T-cell (primary cell): Measurements from ENCODE around the gene RABGAP1L. TPM values are rescaled to one million over a fixed set of nuclear protein-coding genes. Genes with fewer than 3 reads are reported as not detected.

Source experiments
- ATAC-seq, 4 experiments: fragments of 200-7000 bp in 3 of 4; fragments of 150-1000 bp in 1 of 4; cut with Tn5 transposase; replicated peaks in 1 of 4; 1 replicate in 3 of 4; 2 replicates in 1 of 4; pipeline ENCODE4 v1.10.0; 2021; ENCODE audit warnings: moderate library complexity in 3 of 4, mild to moderate bottlenecking in 2 of 4, moderate number of reproducible peaks in 1 of 4
- CTCF ChIA-PET, 2 donors: fragments of 300-600 bp; sonication (Branson Sonifier 250); formaldehyde crosslinking; loops; one replicate each; lab custom pipeline; 2022; ENCODE audit warnings: antibody characterized with exemption in 2 of 2; lab: Charles Lee
- POLR2A ChIA-PET, 2 donors: fragments of 300-600 bp; sonication (Branson Sonifier 250); formaldehyde crosslinking; loops; one replicate each; lab custom pipeline; 2022; ENCODE audit warnings: antibody characterized with exemption in 2 of 2; lab: Charles Lee
- DNase-seq, 35 experiments: peaks; one replicate each; pipeline versions ENCODE4 v3.0.0 to v3.0.0-alpha.2; 2013 to 2023
- H3K27ac ChIP-seq: one replicate; pipeline ENCODE4 v1.5.1; 2013; ENCODE audit warnings: low read length
- H3K27me3 ChIP-seq, 2 experiments: replicated peaks in 1 of 2; 1 replicate in 1 of 2; 2 replicates in 1 of 2; pipeline versions ENCODE4 v1.6.1 to v1.7.0; 2013; ENCODE audit warnings: low read length in 1 of 2, mixed read lengths in 1 of 2; ENCODE audit not compliant: control insufficient read depth in 2 of 2, insufficient read depth in 2 of 2; ENCODE audit errors: extremely low read depth in 1 of 2
- H3K36me3 ChIP-seq, 2 donors: 1 replicate in 1 of 2; 2 replicates in 1 of 2; pipeline versions ENCODE4 v1.6.1 to v1.7.0; 2013; ENCODE audit warnings: low read length in 1 of 2; ENCODE audit not compliant: control insufficient read depth in 2 of 2, insufficient read depth in 1 of 2; ENCODE audit errors: extremely low read depth in 1 of 2
- H3K4me1 ChIP-seq, 2 experiments: 1 replicate in 1 of 2; 2 replicates in 1 of 2; pipeline versions ENCODE4 v1.6.1 to v1.7.0; 2013; ENCODE audit warnings: low read length in 2 of 2, mixed read lengths in 1 of 2; ENCODE audit not compliant: insufficient read depth in 2 of 2, control insufficient read depth in 1 of 2; ENCODE audit errors: extremely low read depth in 1 of 2
- H3K4me3 ChIP-seq, 2 donors: 1 replicate in 1 of 2; 2 replicates in 1 of 2; pipeline versions ENCODE4 v1.5.1 to v1.7.0; 2013; ENCODE audit warnings: mild to moderate bottlenecking in 2 of 2, low read length in 1 of 2, moderate library complexity in 1 of 2; ENCODE audit not compliant: control insufficient read depth in 1 of 2; ENCODE audit errors: extremely low read depth in 1 of 2
- H3K9me3 ChIP-seq: 2 replicates; pipeline ENCODE4 v1.7.0; 2013
- H3K27ac Mint-ChIP-seq, 2 donors: one replicate each; pipeline ENCODE4 v1.8.0; 2020 to 2021; ENCODE audit warnings: mild to moderate bottlenecking in 2 of 2, mixed read lengths in 2 of 2
- H3K27me3 Mint-ChIP-seq, 2 donors: one replicate each; pipeline ENCODE4 v1.8.0; 2021 to 2022; ENCODE audit warnings: mixed read lengths in 2 of 2
- H3K36me3 Mint-ChIP-seq: one replicate; pipeline ENCODE4 v1.8.0; 2021; ENCODE audit warnings: mixed read lengths
- H3K4me1 Mint-ChIP-seq, 3 donors: one replicate each; pipeline ENCODE4 v1.8.0; 2020 to 2022; ENCODE audit warnings: mixed read lengths in 3 of 3, mild to moderate bottlenecking in 1 of 3
- H3K4me3 Mint-ChIP-seq, 3 donors: one replicate each; pipeline ENCODE4 v1.8.0; 2020 to 2022; ENCODE audit warnings: mild to moderate bottlenecking in 3 of 3, mixed read lengths in 3 of 3, moderate library complexity in 3 of 3
- H3K9me3 Mint-ChIP-seq, 3 donors: one replicate each; pipeline ENCODE4 v1.8.0; 2020 to 2022; ENCODE audit warnings: mixed read lengths in 3 of 3
- WGBS: methylation state at CpG from one replicate; pipeline ENCODE4 v1.1.5; 2013; ENCODE audit warnings: missing lambda C conversion rate; ENCODE audit not compliant: insufficient coverage; 5-methylcytosine and 5-hydroxymethylcytosine counted together
- total RNA-seq, 35 experiments: library from RNA in 6 of 35; stranded (reverse) in 6 of 35; fragments of 120-200 nt in 1 of 35; gene quantifications; one replicate each; pipeline versions ENCODE4 v1.2.1 to v1.2.4 and lab custom pipeline; 2013 to 2026

The RABGAP1L gene
- total RNA-seq, 5 donors from 2014 or later (not counting 1 experiment from before 2014, with no cell fraction given), result 75.0 to 108 (median 82.3) TPM

- Histone ChIP-seq H3K36me3 (no peaks in the 10 kb centered on the region), H3K27ac (no peak overlapping the region), H3K27me3 (no peaks in the 10 kb centered on the region), H3K4me3 (no peak overlapping the region), H3K4me1 (no peaks in the 10 kb centered on the region), H3K9me3 (no peaks in the 10 kb centered on the region)
- Mint-ChIP-seq H3K36me3 (peaks cover 43% of the 10 kb centered on the region), H3K4me3 (no peak overlapping the region), H3K4me1 (no peaks in the 10 kb centered on the region), H3K27ac (no peak overlapping the region), H3K27me3 (no peaks in the 10 kb centered on the region), H3K9me3 (peaks cover 10 to 16% (median 13%) of the 10 kb centered on the region in 3 donors)
- ChIA-PET POLR2A (no interaction called here), CTCF (no interaction called here)
- 100% methylated on average over 1 of the region's 2 CpGs for WGBS
- ATAC-seq (no peak), DNase-seq (no peak)
Measured at GRCh38 chr1:174623324-174624035, 464.2 kb downstream of the RABGAP1L start.

GRCh38 chr1:174626031-174627025 lies 467.0 kb downstream of the RABGAP1L start:
- Histone ChIP-seq H3K9me3 (no peaks in the 10 kb centered on the region), H3K27me3 (no peaks in the 10 kb centered on the region), H3K27ac (no peak overlapping the region), H3K36me3 (no peaks in the 10 kb centered on the region), H3K4me1 (no peaks in the 10 kb centered on the region), H3K4me3 (no peak overlapping the region)
- no peak for DNase-seq
- Mint-ChIP-seq H3K4me1 (no peaks in the 10 kb centered on the region), H3K36me3 (peaks cover 27% of the 10 kb centered on the region), H3K4me3 (no peak overlapping the region), H3K9me3 (peaks cover 0 to 8% (median 3%) of the 10 kb centered on the region in 3 donors), H3K27me3 (no peaks in the 10 kb centered on the region), H3K27ac (no peak overlapping the region)
- CTCF ChIA-PET, result no interaction called here
- no CpG with 5 or more reads among the region's 6 CpGs for WGBS
- POLR2A ChIA-PET, result no interaction called here
- no peak for ATAC-seq

- peaks cover 24% of the 10 kb centered on the region for H3K36me3 Mint-ChIP-seq
- 98% methylated on average over 4 of the region's 4 CpGs for WGBS
- H3K4me3 Mint-ChIP-seq, result no peak overlapping the region
- ChIA-PET CTCF (no interaction called here), POLR2A (no interaction called here)
- Histone ChIP-seq H3K4me1 (no peaks in the 10 kb centered on the region), H3K27ac (no peak overlapping the region), H3K9me3 (no peaks in the 10 kb centered on the region), H3K27me3 (no peaks in the 10 kb centered on the region), H3K4me3 (no peak overlapping the region), H3K36me3 (peaks cover 0 to 6% of the 10 kb centered on the region in 2 donors)
- peaks cover 0 to 9% (median 0%) of the 10 kb centered on the region in 3 donors for H3K9me3 Mint-ChIP-seq
- ATAC-seq (no peak), DNase-seq (no peak)
- peaks cover 0 to 10% (median 2%) of the 10 kb centered on the region in 3 donors for H3K4me1 Mint-ChIP-seq
- no peak overlapping the region for H3K27ac Mint-ChIP-seq
- H3K27me3 Mint-ChIP-seq, result no peaks in the 10 kb centered on the region
Measured at GRCh38 chr1:174637487-174637886, 478.2 kb downstream of the RABGAP1L start.

- peaks cover 0 to 12% (median 2%) of the 10 kb centered on the region in 3 donors for H3K4me1 Mint-ChIP-seq
- H3K27me3 ChIP-seq, result no peaks in the 10 kb centered on the region
- no CpG with 5 or more reads among the region's 1 CpG for WGBS
- CTCF ChIA-PET, result interaction anchor here in 1 of 2 donors (0.7 kb wide), 1 partner anchor 247 kb away, joined by 3 read pairs; no protein-coding TSS in a partner anchor
- no peak overlapping the region for H3K27ac ChIP-seq
- no peaks in the 10 kb centered on the region for H3K9me3 ChIP-seq
- POLR2A ChIA-PET, result no interaction called here
- H3K27me3 Mint-ChIP-seq, result no peaks in the 10 kb centered on the region
- DNase-seq (no peak), ATAC-seq (no peak)
- no peak overlapping the region for H3K27ac Mint-ChIP-seq
- peaks cover 24% of the 10 kb centered on the region for H3K36me3 Mint-ChIP-seq
- peaks cover 0 to 9% (median 0%) of the 10 kb centered on the region in 3 donors for H3K9me3 Mint-ChIP-seq
- no peak overlapping the region for H3K4me3 Mint-ChIP-seq
- no peak overlapping the region for H3K4me3 ChIP-seq
- peaks cover 0 to 4% of the 10 kb centered on the region in 2 experiments for H3K4me1 ChIP-seq
- peaks cover 0 to 6% of the 10 kb centered on the region in 2 donors for H3K36me3 ChIP-seq
Measured at GRCh38 chr1:174639461-174639860, 480.1 kb downstream of the RABGAP1L start.

- Histone ChIP-seq H3K4me1 (peaks cover 0 to 4% of the 10 kb centered on the region in 2 experiments), H3K4me3 (no peak overlapping the region), H3K9me3 (no peaks in the 10 kb centered on the region), H3K27ac (no peak overlapping the region), H3K27me3 (no peaks in the 10 kb centered on the region), H3K36me3 (peaks cover 0 to 6% of the 10 kb centered on the region in 2 donors)
- H3K27me3 Mint-ChIP-seq, result no peaks in the 10 kb centered on the region
- WGBS, result no CpG with 5 or more reads among the region's 1 CpG
- DNase-seq (no peak), ATAC-seq (no peak)
- CTCF ChIA-PET, result no interaction called here
- H3K9me3 Mint-ChIP-seq, result peaks cover 0 to 13% (median 2%) of the 10 kb centered on the region in 3 donors
- POLR2A ChIA-PET, result no interaction called here
- H3K4me3 Mint-ChIP-seq, result no peak overlapping the region
- H3K27ac Mint-ChIP-seq, result no peak overlapping the region
- H3K36me3 Mint-ChIP-seq, result peaks cover 31% of the 10 kb centered on the region
- H3K4me1 Mint-ChIP-seq, result peaks cover 0 to 14% (median 2%) of the 10 kb centered on the region in 3 donors
Measured at GRCh38 chr1:174640783-174641182, 481.5 kb downstream of the RABGAP1L start.

GRCh38 chr1:174642393-174642792 lies 483.1 kb downstream of the RABGAP1L start:
- H3K27ac ChIP-seq, result no peak overlapping the region
- ATAC-seq, result no peak
- H3K9me3 ChIP-seq, result no peaks in the 10 kb centered on the region
- no peaks in the 10 kb centered on the region for H3K27me3 ChIP-seq
- POLR2A ChIA-PET, result no interaction called here
- H3K4me1 ChIP-seq, result peaks cover 0 to 4% of the 10 kb centered on the region in 2 experiments
- Mint-ChIP-seq H3K4me1 (peaks cover 7 to 21% (median 7%) of the 10 kb centered on the region in 3 donors), H3K4me3 (no peak overlapping the region), H3K9me3 (peaks cover 0 to 11% (median 2%) of the 10 kb centered on the region in 3 donors), H3K27ac (no peak overlapping the region), H3K36me3 (peaks cover 38% of the 10 kb centered on the region), H3K27me3 (no peaks in the 10 kb centered on the region)
- DNase-seq, result no peak
- CTCF ChIA-PET, result no interaction called here
- peaks cover 0 to 3% of the 10 kb centered on the region in 2 donors for H3K36me3 ChIP-seq
- no peak overlapping the region for H3K4me3 ChIP-seq
